Measurements from ENCODE around the gene NXNL1.

NXNL1 gene

DNA sequence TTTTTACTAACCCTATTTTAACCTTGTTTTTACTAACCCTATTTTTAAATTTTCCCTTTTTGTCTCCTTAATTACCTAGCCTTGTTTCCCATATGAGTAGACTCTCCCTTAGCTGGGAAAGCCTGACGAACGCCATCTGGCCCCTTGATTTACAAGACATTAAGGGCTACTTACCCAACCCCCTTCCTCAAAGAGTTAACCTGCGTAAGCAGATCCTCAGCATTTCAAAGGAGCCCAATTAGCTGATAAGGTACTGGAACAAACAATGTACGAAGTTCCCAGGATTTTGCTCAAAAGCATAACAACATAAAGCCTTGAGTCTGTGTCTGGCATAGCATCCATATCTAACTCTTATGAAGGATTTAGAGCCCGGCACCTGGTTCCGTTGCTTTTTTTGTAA, 45.6 kb downstream of the NXNL1 start:
- DNase-seq = no peak

- no peak for DNase-seq
These were observed 46.6 kb downstream of the NXNL1 start for GRCh38 chr19:17414097-17414496.

- no peak for DNase-seq
These were observed 48.9 kb downstream of the NXNL1 start for GRCh38 chr19:17411801-17412200.

DNA sequence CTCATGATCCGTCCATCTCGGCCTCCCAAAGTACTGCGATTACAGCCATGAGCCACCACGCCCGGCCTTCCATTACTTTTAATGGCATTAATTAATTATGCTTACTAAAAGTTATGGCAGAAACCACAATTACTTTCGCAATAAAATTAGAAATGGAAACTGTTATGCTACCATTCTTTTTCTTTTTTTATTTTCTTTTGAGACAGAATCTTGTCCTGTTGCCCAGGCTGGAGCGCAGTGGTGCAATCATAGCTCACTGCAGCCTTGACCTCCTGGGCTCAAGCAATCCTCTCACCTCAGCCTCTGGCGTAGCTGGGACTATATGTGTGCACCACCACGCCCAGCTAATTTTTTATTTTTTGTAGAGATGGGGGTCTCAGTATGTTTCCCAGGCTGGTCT, 50.7 kb downstream of the NXNL1 start:
- no peak for DNase-seq

DNA sequence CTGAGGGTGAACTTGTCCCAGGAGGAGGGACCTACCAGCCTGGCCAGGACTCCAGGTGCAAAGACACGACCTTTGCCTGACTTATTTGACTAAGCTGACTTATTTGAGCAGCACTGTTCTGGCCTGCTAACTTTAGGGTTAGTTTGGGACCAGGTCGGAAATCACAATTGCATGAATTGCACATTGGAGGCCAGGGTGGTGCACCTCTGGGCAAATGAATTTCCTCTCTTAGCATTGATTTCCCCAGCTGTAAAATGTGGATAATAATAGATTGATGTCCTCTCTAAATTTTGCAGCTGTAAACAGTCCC, 53.9 kb downstream of the NXNL1 start:
- DNase-seq = no peak

GRCh38 chr19:17406046-17406886, 54.5 kb downstream of the NXNL1 start:
- no peak for DNase-seq
